Medulla oblongata (tissue), 1 donor: Measurements from ENCODE around the gene SBNO2.

Experiments used
- DNase-seq: peaks from one replicate; pipeline ENCODE4 v3.0.0-alpha.2; 2015; ENCODE audit errors: extremely low spot score

Gene SBNO2

GRCh38 chr19:1167687-1168571 is 6.1 kb downstream of the SBNO2 start:
- DNase-seq = no peak

GRCh38 chr19:1166872-1167573 is 7.0 kb downstream of the SBNO2 start:
- DNase-seq = no peak

- no peak for DNase-seq
Measured at GRCh38 chr19:1164684-1165531, 9.2 kb downstream of the SBNO2 start.

- DNase-seq = no peak
Measured at GRCh38 chr19:1163934-1164683, 10.0 kb downstream of the SBNO2 start.

GRCh38 chr19:1163283-1163933 is 10.7 kb downstream of the SBNO2 start:
- no peak for DNase-seq

GRCh38 chr19:1162404-1163282 is 11.4 kb downstream of the SBNO2 start:
- no peak for DNase-seq

GRCh38 chr19:1161716-1162115 is 12.4 kb downstream of the SBNO2 start:
- DNase-seq = no peak

GRCh38 chr19:1159864-1160595 is 14.0 kb downstream of the SBNO2 start:
- DNase-seq = no peak

- no peak for DNase-seq
Measured at GRCh38 chr19:1158885-1159448, 15.1 kb downstream of the SBNO2 start.

- DNase-seq = no peak
Measured at GRCh38 chr19:1157931-1158884, 15.9 kb downstream of the SBNO2 start.

- no peak for DNase-seq
Measured at GRCh38 chr19:1156830-1157615, 17.0 kb downstream of the SBNO2 start.

GRCh38 chr19:1156305-1156801 is 17.7 kb downstream of the SBNO2 start:
- no peak for DNase-seq

GRCh38 chr19:1155352-1156304 is 18.4 kb downstream of the SBNO2 start:
- no peak for DNase-seq

GRCh38 chr19:1154731-1155351 is 19.2 kb downstream of the SBNO2 start:
- DNase-seq = peak; percentile 34
